MCF 10A (cell line): ENCODE measurements around the gene RELL2. TPM values are rescaled to one million over a fixed set of nuclear protein-coding genes. Genes with fewer than 3 reads are reported as not detected.

Experiments used
- BruUV-seq: library from RNA; stranded (reverse); fragments of 400-500 nt; replicated peaks from 2 replicates; lab custom pipeline; 2021; lab: Mats Ljungman, UMichigan
- CTCF ChIA-PET: fragments of 300-600 bp; sonication (Branson Sonifier 250); formaldehyde crosslinking; extraction: SDS; loops from one replicate; lab custom pipeline; 2021; ENCODE audit warnings: antibody characterized with exemption, inconsistent platforms; lab: Yijun Ruan, JAX
- POLR2A ChIA-PET: fragments of 300-600, 350-650 bp; sonication (Branson Sonifier 250); formaldehyde crosslinking; extraction: SDS; loops from one replicate; lab custom pipeline; 2020; ENCODE audit warnings: antibody characterized with exemption, inconsistent platforms; lab: Yijun Ruan, JAX
- DNase-seq: peaks from one replicate; pipeline ENCODE4 v3.0.0-alpha.2; 2018; ENCODE audit not compliant: unreplicated experiment
- H3K27ac Mint-ChIP-seq: one replicate; pipeline ENCODE4 v1.8.0; 2022; ENCODE audit warnings: mild to moderate bottlenecking, low read depth, mixed read lengths; ENCODE audit not compliant: unreplicated experiment
- H3K27me3 Mint-ChIP-seq: one replicate; pipeline ENCODE4 v1.8.0; 2022; ENCODE audit warnings: mixed read lengths; ENCODE audit not compliant: insufficient read depth, unreplicated experiment
- H3K36me3 Mint-ChIP-seq: one replicate; pipeline ENCODE4 v1.8.0; 2022; ENCODE audit warnings: mild to moderate bottlenecking, moderate library complexity, mixed read lengths; ENCODE audit not compliant: insufficient read depth, unreplicated experiment
- H3K4me1 Mint-ChIP-seq: one replicate; pipeline ENCODE4 v1.8.0; 2022; ENCODE audit warnings: mixed read lengths; ENCODE audit not compliant: insufficient read depth, unreplicated experiment
- H3K4me3 Mint-ChIP-seq: one replicate; pipeline ENCODE4 v1.8.0; 2022; ENCODE audit warnings: mild to moderate bottlenecking, moderate library complexity, mixed read lengths; ENCODE audit not compliant: unreplicated experiment
- H3K9me3 Mint-ChIP-seq: one replicate; pipeline ENCODE4 v1.8.0; 2022; ENCODE audit warnings: mixed read lengths; ENCODE audit not compliant: unreplicated experiment
- intact Hi-C: fragments of 100-400 bp; cut with micrococcal nuclease; formaldehyde crosslinking; loops from 2 replicates; pipeline ENCODE4 v1.14.1; 2022
- total RNA-seq: library from RNA; stranded (reverse); gene quantifications from 2 replicates; pipeline ENCODE4 v1.2.3, GENCODE V29; 2022
- TF ChIP-seq, protein P1 (sequence below): fragments of 200-600 bp; IDR thresholded peaks from one replicate; pipeline ENCODE4 v1.8.0; 2022; ENCODE audit warnings: antibody characterized with exemption, mild to moderate bottlenecking; ENCODE audit not compliant: unreplicated experiment

RELL2 gene
- total RNA-seq, 1 experiment from 2014 or later: 12.5 TPM

- H3K4me1 Mint-ChIP-seq: no peaks in the 10 kb centered on the region
- H3K27ac Mint-ChIP-seq: no peak overlapping the region
- peaks cover 86% of the 10 kb centered on the region for H3K36me3 Mint-ChIP-seq
- DNase-seq: no peak
- BruUV-seq: no TSS peak
- POLR2A ChIA-PET: interaction anchor here (0.6 to 15.9 kb wide), 4 partner anchors 10 to 485 kb away, joined by 3 to 349 read pairs (median 6); partner anchors contain the start of genes HDAC3, NDFIP1 and RELL2
- intact Hi-C loops: no loop called here
- TF ChIP-seq, protein P1, sequence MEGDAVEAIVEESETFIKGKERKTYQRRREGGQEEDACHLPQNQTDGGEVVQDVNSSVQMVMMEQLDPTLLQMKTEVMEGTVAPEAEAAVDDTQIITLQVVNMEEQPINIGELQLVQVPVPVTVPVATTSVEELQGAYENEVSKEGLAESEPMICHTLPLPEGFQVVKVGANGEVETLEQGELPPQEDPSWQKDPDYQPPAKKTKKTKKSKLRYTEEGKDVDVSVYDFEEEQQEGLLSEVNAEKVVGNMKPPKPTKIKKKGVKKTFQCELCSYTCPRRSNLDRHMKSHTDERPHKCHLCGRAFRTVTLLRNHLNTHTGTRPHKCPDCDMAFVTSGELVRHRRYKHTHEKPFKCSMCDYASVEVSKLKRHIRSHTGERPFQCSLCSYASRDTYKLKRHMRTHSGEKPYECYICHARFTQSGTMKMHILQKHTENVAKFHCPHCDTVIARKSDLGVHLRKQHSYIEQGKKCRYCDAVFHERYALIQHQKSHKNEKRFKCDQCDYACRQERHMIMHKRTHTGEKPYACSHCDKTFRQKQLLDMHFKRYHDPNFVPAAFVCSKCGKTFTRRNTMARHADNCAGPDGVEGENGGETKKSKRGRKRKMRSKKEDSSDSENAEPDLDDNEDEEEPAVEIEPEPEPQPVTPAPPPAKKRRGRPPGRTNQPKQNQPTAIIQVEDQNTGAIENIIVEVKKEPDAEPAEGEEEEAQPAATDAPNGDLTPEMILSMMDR: no peak
- H3K9me3 Mint-ChIP-seq: no peaks in the 10 kb centered on the region
- H3K27me3 Mint-ChIP-seq: no peaks in the 10 kb centered on the region
- H3K4me3 Mint-ChIP-seq: no peak overlapping the region
- CTCF ChIA-PET: interaction anchor here (0.7 to 17.3 kb wide), 6 partner anchors 9 to 368 kb away, joined by 3 to 465 read pairs (median 6); partner anchors contain the start of genes HDAC3 and RELL2
Observed at GRCh38 chr5:141623186-141623585, 13.6 kb upstream of the RELL2 start.

GRCh38 chr5:141623611-141624010 is 13.2 kb upstream of the RELL2 start:
- Mint-ChIP-seq H3K4me3 (no peak overlapping the region), H3K4me1 (no peaks in the 10 kb centered on the region), H3K9me3 (no peaks in the 10 kb centered on the region), H3K27ac (no peak overlapping the region), H3K36me3 (peaks cover 87% of the 10 kb centered on the region), H3K27me3 (no peaks in the 10 kb centered on the region)
- TF ChIP-seq, protein P1: no peak
- CTCF ChIA-PET: interaction anchor here (0.6 to 17.3 kb wide), 5 partner anchors 9 to 366 kb away, joined by 3 to 465 read pairs (median 7); partner anchors contain the start of genes HDAC3 and RELL2
- no TSS peak for BruUV-seq
- no peak for DNase-seq
- POLR2A ChIA-PET: interaction anchor here (1.7 to 15.9 kb wide), 2 partner anchors 10 to 31 kb away, joined by 7 to 349 read pairs; partner anchors contain the start of genes HDAC3 and RELL2
- intact Hi-C loops: no loop called here

DNA sequence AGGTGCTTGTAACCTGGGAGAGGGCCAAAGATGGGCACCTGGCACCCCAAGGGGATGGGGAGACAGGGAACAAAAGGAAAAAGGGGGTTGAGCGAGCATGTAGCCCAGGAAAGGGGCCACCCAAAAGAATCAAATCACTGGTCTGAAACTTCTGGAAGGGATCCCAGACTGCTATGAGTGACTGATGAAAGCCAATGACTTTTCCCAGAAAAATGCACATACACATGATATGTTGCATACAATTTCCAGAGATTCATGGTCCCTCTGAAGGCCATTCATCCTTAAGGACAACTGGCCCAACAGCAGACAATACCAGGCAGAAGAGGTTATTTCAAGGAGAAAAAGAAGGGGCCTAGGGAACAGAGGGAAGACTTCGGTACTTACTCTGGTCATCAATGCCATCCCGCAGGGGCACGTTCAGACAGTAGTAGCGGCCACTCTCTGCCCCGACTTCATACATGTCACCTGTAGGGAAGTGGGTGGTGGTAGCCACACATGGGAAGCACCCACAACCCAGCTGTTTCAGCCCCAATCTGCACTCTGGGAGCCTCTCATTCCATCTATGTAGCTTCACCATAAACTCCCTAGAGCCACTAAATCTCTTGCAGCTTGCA is 8.5 kb upstream of the RELL2 start:
- no peak overlapping the region for H3K4me3 Mint-ChIP-seq
- POLR2A ChIA-PET: interaction anchor here (13.3 to 15.9 kb wide), 2 partner anchors 5 to 8 kb away, joined by 349 read pairs; partner anchors contain the start of genes DIAPH1, HDAC3 and RELL2
- no TSS peak for BruUV-seq

More for the DNA sequence above, 8.5 kb upstream of the RELL2 start:
- intact Hi-C loops: no loop called here
- H3K27me3 Mint-ChIP-seq: no peaks in the 10 kb centered on the region
- no peaks in the 10 kb centered on the region for H3K9me3 Mint-ChIP-seq
- peaks cover 73% of the 10 kb centered on the region for H3K36me3 Mint-ChIP-seq
- no peaks in the 10 kb centered on the region for H3K4me1 Mint-ChIP-seq
- no peak for DNase-seq
- TF ChIP-seq, protein P1: no peak
- H3K27ac Mint-ChIP-seq: no peak overlapping the region
- CTCF ChIA-PET: interaction anchor here (0.6 to 17.3 kb wide), 6 partner anchors 6 to 241 kb away, joined by 3 to 465 read pairs (median 6); partner anchors contain the start of gene DIAPH1
